ENCODE results near the gene KNCN.

Gene KNCN

DNA sequence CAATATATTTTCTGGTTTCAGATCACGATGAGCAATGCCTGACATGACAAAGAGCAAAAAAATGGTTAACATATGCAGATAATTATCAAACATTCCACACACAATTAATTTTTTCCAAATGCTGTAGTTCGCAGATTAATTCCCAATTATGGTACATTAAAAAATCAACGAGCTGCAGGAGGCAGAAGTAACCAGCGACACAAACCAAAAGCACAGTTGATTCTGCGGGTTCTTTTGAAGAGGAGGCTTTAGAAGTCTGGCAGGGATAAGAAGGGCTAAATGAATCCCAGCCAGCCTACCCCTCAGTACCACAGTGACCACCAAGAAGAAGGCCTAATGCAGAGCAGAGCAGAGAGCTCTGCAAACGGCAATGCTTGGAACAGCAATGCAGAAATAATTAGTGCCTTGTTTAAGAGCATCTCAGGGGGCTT, 17.0 kb upstream of the KNCN start:
- DNase-seq, result no peak

DNA sequence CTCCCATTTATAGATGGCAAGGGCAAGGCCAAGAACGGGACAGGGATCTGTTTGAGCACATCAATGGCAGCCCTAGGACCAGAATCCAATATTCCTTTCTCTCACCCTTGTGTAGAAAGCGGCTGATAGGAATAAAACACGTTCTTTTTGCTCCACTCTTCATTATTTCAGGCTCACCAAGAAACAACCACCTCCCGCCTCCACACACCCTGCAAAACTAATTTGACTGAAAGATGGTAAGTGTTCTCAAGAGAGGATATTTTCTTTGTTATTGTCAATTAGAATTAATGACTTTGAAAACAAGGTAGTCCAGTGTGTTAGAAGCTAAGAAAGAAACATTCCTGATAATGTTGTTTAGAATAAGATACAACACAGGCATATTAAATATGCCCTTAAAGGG, 11.9 kb upstream of the KNCN start:
- DNase-seq, result no peak

DNA sequence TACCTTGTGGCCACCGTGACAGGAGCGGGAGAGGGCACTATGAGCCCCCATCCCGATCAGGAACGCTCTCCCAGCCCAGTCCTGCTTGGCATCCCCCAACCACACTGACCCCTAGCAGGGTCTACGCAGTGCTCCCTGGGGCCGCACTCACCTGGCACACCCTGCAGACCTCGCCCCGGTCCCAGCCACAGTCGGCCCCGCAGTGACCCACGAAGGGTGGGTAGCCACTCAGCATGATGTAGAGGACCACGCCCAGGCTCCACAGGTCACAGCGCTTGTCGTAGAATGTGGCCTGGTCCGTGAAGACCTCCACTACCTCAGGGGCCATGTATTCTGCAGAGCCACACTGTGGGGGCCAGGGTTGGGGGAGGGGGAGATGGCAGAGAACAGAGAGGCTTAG, 11.1 kb upstream of the KNCN start:
- DNase-seq, result no peak

DNA sequence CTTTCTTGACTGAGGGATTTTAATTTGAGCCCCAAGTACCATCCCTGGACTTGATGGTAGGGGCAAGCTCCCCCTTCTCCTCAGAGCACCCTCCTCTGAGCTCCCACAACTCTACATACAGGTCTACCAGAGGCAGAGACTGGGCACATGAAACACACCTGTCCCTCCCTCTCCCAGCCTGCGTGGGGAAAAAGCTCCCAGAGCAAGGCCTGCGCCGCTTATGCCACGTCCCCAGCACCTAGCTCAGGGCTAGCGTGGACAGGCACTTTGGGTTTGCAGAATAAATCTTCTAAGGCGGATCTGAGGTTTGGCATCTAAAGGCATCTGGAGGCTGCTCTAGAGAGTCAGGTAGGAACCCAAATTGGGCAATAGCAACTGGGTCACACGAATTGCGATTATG, 7.5 kb upstream of the KNCN start:
- no peak for DNase-seq

DNA sequence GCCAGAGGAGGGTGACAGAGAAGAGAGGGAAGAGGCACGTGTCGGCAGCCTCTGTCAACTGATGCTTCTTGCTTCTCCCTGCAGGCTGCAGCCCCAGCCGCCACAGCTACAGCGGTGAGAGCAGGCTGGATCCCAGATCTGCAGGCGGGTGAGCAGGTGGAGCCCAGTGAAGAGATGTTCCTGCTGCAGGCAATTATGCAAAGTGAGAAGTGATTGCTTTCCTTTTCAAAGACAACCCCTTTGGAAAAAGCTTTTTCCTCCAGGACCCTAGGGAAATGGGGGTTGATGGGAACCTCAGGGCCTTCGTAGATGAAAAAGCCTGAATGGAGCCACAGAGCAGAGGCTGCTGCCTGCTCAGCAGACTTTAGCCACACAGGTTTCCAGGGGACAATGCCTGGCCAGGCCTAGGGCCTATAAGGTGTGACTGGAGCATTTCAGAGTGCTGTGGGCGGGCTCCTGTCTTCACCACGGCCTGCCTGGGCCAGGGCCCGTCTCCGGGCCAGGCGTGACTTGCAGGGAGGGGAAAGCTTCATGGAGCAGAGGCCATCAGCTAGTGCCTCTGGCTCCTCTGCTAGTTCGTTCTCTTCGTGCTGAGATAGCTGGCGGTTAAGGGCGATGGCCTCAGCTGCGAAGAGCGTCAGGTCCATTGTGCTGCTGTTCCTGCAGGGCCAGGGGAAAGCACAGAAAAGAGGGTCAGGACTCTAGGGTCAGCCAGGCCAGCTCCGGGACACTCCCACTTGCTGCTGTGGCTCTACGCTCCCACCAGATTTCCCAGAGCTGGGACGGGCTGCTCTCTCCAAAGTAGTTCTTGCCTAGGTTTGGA, 6.9 kb upstream of the KNCN start:
- no peak for DNase-seq

DNA sequence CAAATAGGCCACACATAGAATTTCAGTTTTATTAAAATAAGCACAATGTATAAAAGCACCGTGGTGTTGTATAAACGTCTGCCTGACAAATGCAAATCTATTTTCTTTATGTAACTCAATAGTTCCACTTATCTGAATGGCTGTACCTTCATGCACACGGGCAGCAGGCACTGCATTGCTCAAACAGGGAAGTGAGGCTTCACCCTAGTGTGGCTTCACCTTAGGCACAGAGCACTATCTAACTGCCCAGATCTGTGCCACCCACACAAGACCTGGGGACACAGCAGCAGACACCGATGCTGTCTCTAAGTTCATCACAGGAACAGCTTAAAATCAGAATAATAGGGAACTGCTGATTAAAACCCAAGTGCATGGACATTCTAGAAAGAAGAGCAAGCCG, 6.0 kb upstream of the KNCN start:
- no peak for DNase-seq

DNA sequence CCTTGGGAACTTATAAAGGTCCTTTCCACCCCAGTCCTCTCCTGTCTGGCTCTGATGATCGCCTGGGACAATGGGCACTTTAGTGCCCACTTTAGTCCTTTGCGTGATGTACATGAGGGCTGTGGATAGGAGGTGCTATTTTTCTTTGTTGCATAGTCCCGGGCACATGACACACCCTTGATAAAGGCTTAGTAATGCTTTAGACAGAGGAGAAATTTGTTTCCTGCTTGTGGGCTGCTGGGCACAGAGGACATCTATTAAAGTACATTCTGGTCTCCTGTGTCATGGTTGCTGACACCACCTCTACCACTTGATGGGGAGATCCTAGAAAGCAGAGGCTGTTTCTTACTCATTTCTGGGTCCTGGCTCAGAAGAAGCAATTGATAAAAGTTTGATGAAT, 5.4 kb upstream of the KNCN start:
- peak; percentile 39 for DNase-seq

DNA sequence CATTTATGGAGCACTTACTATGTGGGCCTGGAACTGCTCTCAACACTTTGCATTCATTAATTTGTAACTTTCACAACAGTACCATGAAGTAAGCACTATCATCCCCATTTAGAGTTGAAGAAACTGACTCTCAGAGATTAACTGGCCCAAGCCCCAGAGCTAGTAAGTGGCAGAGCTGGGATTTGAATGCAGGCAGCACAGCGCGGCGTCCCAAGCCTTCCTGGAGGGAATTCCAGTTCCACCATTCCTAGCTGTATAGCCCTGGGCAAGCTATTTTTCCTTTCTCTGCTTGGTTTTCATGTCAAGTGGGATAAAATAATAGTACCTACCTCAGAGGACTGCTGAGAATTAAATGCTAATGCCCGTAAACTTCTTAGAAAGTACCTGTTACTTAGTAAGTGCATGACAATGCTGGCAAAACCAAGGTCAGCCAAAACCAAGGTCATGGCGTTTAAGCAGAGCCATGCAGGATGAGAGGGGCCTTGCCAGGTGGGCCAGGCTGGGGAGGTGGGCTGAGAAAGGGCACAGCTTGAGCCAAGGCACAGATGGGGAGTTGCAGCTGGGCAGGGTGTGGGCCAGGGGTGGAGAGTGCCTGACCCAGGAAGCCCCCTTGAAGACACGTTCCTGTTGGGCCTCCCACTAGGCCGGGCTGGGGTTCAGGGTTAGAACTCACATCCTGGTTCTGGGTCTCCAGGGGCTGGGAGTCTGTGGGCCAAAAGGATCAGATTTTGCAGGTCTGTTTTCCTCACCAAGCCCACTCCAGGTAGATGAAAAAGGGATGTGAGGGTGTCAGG, 4.6 kb upstream of the KNCN start:
- DNase-seq, result no peak

DNA sequence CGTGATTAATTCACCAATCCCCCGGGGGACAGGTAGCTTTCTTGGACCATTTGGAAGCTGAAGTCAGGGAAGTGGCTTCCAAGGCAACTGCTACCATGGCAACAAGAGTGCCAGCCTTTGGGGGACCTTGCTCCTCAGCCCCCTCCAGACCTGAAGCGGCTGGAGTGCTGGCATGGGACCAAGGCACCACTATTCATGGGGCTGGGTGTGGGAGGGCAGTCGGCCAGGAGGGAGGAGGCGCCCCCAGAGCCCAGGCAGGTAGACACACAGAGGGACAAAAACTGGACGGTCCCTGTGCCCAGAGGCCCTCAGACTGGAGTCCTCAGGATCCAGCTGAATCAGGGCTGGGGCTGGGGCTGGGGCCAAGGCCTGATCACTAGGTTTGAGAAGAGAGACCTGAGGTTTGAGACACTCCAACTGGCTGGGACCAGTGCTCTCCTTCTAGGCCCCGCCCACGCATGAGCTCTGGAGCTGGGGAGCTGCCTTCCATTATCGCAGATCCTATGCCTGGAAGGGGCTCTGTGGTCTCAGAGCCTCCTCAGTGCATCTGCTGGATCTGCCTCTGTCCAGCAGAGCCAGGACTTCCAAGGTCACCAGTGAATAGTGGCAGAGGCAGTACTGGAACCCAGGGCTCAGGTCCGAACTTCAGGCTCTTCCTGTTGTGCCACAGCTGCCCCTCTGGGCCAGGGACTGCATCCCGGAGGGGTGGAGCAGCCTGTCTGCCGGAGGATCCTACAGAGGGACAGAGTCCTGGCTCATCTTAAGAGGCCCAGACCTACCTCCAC, 3.3 kb upstream of the KNCN start:
- DNase-seq, result no peak

DNA sequence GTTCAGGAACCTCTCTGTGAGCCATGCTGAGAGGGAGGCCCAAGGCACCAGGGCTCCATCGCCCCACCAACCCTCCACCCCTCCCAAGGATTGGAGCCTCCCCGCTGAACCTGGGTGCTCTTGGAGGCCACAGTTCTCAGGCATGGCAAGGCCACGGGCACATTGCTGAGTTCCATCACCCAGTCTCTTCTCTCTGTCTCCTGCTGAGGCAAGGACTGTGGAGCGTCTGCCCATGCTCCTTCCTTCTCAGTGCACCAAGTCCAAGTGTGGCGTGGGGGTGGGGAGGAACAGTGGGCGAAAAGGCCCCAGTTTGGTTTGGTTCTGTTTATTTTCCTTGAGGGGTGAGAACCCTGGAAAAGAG, 2.8 kb upstream of the KNCN start:
- DNase-seq, result no peak

DNA sequence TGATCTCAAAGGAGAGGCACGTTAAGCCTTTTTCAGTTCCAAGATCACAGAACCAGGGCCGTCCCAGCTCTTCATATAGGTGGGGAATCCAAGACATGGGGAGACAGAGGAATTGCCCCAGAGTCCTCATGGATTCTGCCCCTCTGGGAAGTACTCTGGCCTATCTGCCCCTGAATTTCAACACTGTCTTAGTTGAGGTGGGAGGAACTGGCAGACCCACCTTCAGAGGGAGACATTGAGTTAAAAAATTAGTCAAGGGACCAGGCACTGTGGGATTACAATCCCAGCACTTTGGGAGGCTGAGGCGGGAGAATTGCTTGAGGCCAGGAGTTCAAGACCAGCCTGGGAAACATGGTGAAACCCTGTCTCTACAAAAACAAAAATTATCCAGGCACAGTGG, 2.1 kb upstream of the KNCN start:
- DNase-seq, result no peak

DNA sequence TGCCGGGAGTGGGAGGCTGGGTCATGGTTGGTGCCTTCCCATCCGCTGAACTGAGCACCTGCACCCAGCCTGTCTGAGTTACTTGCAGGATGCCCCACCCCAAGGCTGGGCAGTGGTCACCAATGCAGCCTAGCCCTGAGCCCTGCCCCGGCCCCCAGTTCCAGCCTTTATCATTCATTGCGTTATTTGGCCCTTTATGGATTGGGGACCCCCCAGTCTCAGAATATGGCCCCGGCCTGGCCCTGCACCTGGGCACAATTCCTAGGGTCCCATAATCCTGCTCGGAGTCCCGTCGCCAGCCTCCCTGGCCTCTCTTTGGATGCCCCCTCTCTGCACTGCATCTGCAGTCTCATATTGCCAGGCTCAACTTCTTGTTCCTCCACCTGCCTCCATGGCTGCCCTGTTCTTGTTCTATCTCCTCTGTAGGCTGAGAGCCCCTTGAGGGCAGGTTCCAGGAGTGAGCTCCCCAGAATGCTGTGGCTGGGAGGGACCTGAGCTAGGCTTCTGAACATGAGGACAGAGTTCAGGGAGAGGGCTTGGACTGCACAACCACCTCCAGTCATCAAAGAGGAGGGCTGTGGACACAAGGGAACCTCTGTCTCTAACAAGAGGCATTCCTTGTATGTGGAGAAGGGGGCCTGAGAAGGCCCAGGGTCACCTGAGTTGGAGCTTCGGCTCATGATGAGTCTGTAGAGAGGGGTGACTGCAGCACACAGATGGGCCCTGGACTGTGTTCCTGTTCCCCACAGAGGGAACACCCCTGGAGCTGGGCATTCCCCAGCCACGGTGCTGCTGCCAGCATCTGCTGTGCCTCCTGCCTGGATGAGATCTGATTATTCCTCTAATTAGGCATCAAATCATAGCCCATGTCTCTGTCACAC, 1.1 kb upstream of the KNCN start:
- no peak for DNase-seq

DNA sequence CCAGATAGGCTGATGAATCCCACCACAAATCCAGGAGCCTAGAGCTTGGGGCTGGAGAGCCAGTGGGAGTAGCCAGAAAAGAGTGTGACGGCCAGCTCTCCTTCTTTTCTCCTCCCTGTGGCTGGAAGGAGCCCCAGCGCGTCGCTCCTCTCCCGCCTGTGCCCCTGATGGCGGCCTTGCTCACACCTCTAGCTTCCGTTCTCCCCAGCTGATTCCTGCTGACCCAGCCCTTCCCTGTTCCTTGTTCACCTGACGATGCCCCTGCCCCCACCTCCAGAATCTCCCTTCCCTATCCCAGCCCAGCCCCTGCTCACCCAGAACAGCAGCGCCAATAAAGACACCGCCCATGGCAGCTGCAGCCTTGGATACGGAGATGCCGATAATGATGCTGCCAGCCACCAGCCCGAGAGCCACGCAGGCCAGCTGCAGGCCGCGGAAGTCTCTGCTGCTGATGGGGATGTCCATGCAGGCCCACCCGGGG, 656 bp downstream of the KNCN start:
- DNase-seq, result no peak

DNA sequence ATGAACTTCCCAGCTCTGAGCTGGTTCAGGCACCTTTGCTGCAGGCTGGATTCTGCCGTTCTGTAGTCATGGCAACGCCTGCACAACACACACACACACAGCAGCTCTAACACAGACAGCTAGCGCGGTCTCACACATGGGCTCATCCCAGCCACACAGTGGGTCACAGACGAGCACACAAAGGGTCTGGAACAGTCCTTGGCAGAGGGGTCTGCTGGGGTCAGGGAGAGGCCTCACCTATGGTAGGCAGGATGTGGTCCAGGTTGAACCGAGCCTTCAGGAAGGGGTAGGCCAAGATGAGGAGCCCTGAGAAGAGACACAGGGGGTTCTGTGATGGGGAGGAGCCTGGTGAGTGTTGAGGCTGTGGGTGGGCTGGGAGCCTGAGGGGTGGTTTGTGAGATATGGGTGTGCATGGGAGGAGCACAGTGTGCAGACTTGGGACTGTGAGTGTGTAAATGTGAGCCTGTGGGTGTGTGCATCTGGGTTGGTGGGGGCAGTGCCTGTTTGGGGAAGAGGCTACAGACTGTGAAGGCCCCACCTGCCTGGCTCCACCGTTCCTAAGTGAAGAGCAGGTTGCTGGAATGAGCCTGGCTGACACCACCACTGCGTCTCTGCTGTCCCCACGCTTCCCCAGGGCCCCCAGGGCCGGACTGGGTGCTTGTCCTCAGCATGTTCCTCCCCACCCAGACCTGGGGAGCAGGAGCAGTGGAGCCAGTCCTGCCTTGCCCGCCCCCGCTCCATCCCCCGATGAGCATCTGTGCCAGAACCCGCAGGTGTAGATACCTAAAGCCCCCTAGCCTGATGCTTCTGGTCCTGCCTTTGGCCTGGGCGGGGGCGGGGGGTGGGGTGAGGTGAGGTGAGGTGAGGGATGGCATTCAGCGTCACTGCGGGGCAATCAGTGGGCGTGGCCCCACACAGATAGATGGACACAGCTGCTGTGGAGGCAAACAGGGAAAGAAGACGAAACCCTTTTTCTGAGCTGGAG, 1.5 kb downstream of the KNCN start:
- DNase-seq, result no peak

DNA sequence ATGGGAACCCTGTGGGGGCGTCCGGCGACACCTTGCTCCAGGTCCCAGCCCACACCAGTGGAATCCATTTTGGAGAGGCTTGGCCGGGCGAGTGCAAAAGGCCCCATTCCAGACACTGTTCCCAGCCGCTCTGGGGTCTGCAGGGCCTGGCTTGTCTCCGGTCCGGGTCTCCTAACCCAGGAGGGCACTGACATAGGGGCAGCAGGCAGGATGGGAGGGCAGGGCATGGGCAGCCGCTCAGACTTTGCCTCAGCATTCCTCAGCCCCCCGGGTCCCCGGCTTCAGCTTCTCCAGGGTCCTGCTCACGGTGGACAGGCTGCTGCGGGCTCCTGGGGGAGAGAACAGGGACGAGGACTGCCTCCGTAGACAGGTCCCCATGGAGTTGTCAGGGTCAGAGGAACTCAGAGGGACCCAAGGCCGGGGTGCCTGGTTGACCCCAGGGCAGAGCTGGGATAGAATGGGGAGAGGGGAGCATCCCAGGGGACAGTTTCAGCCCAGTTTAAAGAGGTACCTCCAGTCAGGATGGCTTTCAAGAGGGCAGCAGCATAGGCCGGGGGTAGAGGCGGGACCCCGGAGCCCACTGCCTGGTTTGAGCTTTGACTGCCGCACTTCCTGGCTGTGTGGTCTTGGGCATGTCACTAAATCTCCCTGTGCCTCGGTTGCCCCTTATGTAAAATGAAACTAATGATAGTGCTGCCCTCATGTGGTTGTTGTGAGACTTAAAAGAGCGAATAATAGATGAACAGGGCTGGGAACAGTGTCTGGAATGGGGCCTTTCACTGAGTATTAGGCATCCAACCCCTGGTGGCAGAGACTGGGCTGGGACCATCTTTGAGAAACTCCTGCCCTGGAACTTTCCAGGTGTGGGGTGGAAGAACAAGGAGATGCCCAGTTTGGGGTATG, 3.7 kb downstream of the KNCN start:
- DNase-seq, result no peak

DNA sequence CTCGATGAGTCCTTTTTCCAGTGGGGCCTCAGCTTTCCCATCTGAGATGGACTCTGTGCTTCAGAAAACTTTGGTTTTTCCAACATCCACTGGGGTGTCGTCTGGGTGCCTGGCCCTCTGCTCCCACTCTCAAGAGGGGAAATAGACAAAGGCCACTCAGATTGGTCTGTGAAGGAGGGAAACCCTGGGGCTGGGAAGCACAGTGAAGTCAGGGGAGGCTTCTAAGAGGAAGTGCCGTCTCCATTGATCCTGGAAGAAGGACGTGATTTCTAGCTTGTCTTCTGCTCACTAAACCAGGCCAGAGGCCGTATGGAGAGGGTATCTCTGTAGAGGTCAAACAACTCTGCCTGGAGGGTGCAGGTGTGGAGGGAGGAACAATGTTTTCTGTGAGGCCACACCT, 5.2 kb downstream of the KNCN start:
- no peak for DNase-seq

DNA sequence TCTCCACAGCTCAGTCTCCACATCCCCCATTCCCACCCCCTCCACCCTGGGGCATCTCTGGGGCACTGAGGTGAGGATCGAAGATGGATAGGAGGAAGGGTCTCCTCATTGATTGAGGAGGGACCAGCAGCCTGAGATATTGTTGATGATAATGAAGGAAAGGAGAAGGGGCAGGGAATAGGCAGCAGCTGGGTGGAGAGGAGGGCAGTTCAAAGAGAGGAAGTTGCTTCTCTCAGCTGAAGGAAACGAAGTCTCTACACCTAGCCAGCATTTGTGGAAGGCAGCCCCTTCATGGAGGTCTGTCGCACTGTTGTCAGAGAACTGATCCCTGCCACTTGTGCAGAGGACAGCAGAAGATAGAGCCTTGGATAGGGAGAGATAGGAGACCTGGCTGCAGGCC, 5.7 kb downstream of the KNCN start:
- DNase-seq, result no peak

DNA sequence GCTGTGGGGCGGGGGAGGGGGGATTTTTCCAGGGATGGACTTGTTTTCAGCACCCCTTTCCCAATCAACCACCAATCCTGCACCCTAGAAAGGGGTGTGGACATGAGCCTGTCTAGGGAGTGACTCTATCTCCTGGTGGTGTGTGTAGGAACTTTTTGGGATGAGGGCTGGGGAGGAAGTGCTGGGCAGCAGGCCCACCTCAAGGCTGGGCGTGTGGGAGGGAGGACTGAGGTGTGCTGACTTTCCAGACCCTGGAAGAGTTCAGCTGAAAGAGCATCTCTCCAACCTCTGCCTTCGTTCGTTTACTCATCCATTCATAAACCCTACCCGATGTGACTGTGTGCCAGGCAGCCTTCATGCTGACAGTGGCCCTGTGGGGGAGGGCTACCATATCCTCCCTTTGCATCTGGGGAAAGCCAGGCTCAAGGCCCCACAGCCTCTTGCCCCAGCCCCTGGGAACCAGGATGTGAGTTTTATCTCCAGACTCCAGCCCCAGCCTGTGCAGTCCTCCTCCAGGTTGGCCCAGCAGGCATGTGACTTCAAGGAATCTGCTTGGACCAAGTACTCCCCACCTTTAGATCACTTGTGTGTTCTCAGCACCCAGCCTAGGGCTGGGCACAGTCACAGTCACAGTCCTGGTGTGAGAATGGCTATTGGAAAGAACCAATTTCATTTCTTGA, 6.7 kb downstream of the KNCN start:
- no peak for DNase-seq

DNA sequence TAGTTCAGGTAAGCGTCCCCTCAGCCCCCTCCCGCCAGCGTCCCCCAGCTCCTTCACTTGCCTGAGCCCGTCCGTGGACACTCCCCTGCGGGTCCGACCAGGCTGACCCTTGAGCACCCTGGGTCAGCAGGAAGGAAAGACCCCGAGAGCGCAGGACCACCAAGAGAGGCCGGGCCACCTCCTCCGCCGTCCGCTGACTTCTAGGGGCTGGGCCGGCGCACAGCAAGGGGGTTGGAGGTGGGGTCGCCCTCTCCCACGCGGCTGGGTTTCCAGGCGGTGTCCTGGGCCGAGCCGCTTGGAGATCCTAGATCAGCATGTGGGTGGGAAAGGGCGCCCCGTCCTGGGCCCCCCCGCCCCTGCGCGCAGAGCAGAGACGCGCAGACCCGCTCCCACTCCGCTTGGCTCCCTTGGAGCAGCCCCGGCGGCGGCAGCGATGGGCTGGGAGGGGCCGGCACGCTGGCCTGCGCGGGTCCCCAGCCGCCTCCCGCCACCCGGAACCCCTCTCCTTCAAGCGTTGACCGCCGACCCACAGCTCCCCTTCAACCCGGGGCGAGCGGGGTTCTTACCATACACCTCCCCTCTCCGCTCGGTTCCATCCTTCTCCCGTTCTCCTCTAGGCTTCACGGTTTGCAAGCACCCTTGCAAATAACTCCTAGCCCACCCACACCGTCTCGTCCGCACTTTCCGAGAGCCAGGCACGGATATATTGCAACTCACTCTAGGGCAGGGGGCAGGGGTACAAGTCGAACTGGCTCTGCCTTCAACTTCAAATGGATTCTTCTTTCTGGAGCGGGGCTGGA, 7.5 kb downstream of the KNCN start:
- no peak for DNase-seq

Measured in NCI-H226 (cell line).